ENCODE results near the gene FAM171A2.
"Not testable (repeated sequence)": the region's sequence is repeated elsewhere in the genome, so short reads cannot be mapped to it uniquely, and the experiment has no call there.

Gene FAM171A2

DNA sequence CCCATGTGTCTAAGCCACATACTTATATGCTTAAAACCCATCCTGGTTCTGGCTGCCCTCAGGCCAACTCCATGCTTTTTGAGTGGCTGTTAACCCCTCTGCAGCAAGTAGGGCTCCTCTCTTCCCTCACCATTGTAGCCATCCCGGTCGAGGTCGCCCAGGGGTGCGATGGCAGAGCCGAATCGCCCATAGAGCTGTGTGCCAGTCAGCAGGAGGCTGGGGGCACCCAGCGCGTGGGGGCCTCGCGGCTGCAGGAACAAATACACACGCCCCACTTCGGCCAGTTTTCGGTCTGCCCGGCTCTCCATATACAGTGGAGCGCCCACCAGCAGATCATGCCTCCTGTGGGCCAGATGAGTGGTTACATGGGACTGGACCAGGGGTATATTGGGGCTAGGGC is 19.7 kb upstream of the FAM171A2 start:
- no peak for DNase-seq

DNA sequence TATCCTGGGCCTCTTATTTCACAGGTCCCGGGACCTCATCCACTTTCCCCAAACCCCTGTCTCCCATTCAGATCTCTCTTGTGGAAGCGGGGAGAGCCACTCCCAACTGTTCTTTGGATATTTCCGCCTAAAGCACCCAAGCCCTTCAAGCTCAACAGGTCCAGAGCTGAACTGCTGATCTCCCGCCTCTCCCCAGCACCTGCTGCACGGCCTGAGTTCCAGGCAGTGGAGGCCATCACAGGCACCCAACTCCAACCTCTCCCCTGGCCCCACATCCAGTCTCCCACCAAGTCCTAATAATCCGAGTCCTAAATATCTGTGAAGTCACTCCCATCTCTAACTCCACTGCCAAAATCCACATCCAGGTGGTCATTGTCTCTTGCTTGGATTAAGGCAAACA is 19.3 kb upstream of the FAM171A2 start:
- no peak for DNase-seq

DNA sequence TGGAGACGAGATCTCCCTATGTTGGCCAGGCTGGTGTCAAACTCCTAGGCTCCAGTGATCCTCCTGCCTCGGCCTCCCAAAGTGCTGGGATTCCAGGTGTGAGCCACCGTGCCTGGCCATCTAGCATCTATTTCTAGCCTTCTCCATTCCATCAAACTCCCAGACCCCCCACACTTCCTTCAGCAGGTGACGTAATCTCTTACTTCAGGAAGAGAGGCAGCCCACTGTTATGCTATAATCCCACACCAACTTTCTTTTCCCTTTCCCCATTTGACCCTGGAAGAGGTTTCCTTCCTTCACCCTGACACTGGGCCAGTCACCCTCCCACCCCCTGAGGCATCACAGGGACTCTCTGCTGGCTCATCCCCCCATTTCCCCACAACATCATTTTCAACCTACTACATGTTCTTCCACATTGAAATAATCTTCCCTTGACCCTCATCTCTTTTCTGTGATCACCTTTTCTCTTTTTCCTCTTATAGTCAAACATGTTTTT is 18.2 kb upstream of the FAM171A2 start:
- no peak for DNase-seq

DNA sequence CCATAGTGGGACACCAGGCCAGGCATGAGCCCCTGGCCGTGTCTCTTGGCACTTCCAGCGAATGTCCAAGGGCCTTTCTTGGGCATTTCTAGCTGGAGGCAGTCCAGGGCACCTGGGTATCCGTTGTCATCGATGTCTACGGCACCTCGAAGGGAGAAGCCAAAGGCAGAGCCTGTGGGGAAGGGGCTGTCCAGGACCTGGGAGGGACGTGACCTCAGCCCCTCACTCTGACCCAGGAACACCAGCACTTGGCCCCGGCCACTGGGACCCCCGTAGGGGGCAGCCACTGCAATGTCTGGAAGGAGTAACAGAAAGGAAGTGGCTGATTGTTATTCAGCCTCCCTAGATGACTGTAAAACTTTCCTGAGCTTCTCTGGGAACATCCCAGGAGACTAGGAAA is 17.1 kb upstream of the FAM171A2 start:
- DNase-seq = no peak

DNA sequence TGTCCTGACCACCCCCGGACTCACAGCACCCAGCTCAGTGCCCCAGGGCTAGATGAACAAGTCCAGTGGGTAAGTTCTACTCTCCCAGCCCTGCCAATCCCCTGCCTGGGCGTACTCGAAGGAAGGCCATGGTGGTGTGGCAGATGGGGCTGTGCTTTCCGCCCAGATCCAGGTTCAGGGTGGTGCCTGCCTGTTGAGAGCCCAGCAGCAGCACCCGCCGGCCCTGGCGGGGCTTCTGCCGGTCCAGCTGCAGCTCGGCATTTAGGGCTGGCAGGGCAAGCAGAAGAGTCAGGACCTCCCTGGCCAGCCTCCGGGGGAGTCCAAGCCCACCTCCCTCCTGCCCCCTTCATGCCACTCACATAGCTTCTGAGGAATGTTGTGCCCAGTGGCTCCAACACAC is 16.2 kb upstream of the FAM171A2 start:
- DNase-seq = no peak

DNA sequence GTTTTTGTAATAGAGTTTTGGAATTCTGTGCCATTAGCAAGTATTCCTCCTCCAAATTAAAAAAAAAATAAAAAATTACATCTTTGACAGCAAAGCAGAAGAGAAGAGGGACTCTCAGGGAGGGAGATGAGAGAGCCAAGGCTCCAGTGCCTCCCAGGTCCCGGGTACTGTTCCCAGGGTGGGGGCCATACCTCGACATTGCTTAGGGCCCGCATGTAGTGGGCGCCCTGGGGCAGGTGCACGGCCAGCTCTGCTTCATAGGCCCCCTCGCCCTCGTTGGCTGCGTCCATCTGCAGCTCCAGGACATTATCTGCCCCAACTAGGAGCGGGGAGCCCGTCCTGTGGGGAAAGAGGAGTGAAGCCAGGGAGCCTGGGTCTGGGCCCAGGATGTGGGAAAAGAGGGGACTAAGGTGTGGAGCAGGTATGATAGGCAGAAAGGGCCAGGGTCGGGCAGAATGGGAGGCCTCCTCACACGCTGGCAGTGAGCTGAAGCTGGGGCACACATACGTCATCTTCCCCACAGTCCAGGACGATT is 14.6 kb upstream of the FAM171A2 start:
- DNase-seq = no peak

DNA sequence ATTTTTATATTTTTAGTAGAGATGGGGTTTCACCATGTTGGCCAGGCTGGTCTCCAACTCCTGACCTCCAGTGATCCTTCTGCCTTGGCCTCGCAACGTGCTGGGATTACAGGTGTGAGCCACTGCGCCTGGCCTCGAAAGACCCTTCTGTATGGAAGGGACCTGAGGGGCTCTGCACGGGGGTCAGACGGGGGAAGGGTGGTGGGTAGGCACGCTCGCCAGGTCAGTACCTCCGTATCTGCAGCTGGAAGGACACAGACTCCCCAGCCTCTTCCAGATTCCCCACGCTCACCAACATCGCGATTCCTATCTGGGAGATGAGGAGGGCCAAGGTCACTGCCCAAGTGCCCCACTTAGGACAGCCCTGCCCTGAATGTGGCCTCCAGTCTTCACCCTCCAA is 13.1 kb upstream of the FAM171A2 start:
- no peak for DNase-seq

DNA sequence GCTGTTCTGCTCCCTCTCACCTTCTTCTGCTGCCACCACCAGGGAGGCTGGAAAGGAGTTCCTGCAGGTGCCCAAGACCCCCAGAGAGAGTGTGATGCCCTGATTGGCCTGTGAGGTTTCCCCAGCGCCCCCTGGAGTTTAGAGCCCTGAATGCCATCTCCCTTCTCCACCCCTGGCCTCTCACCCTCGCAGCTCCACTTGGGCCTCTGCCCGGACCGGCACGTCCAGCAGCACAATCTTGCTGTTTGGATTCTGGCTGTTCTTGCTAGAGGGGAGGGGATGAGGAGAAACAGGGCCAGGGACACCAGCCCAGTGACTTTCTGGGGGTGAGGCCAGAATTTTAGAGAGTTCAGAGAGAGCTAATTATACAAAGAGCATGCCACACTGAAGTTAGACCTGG is 12.5 kb upstream of the FAM171A2 start:
- peak; percentile 56 for DNase-seq

DNA sequence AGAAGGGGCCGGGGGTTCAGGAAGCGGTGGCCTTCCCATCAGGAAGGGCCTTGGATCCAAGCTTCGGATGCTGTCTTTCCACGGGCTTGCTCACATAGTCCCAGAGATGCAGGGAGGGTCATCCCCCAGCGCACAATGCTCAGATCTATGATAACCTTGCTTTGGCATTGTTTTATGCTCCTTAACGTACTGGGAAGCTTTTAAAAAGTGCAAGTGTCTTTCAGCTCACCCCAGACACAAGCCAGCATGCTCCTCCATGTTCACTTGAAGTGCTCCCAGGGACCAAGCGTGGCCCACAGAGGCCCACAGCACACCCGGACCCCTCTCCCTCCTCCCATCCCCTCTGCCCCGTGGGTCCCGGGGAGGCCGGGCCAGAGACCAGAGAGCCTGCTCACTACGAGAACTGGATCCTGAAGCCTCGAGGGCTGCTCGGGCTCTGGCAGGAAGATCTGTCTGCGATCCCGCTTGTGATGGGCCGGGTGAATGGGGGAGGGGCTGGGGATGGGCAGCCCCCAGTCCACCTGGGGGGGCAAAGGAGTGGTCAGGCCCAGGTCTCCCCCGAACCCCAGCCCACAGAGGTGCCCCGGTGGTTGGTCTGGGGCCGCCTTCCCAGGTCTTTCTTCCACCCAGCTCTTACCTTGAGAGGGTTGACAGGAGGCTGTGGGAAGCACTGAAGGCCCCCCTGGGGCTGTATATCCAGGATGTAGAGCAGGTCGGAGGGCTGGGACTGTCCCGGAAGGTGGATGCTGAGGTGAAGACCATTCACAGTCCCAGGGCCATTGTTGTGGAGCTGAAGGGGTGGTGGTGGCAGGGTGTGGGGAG is 11.8 kb upstream of the FAM171A2 start:
- no peak for DNase-seq

DNA sequence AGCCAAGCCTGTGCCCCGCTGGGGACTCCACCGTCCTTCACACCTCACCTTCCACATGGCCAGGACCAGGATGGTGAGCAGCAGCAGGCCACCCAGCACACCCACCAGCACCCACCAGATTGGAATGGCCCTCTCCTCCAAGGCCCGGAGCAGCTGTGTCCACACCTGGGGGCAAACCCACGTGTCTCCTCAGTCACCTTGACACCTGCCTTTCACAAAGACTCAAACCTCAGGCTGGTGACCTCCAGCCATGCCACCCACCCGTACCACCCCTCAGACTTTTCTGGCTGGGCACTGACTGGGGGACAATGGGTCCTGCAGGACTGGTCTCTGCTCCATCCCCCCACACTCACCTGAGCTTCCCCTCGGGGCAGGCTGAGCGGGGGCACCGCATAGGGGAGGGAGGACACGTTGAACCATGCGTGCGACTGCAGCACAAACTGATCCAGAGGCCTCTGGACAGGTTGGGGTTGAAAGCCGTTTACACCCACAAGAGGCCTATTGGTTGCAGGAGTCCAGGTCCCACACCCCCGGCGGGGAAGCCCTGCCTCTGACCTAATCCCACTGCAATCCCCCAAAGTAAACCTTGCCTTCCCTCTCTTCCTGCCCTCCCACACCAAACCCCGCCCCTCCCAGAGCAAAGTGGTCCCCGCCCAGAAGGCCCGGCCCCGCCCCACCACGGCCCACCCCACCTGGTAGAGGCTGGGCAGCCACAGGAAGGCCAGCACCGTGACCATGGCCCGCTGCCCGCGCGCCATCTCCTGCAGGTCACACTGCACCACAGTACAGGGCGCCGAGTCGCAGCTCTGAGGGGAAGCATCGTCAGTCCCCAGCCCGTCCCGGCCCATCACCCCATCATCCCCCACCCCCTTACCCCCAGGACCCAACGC is 10.9 kb upstream of the FAM171A2 start:
- DNase-seq = no peak

DNA sequence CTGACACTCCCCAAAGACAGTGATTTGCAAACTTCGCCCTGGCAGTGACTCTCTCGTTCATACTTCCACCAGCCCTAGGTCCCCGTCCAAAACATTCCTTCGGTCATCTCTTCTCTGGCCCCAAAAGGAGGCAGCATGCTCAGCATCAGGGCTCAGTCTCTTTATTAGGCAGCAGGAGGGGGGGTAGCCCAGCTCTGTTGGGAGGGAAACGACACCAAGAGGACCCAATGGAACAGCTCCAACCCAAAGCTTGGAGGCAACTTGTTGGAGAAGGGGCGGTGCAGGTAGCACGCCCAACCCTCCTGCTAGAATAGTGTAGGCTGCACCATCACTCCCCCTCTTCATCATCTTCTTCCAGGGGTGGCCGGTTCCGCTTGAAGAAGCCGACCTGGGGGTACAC is 8.4 kb upstream of the FAM171A2 start:
- DNase-seq = no peak

DNA sequence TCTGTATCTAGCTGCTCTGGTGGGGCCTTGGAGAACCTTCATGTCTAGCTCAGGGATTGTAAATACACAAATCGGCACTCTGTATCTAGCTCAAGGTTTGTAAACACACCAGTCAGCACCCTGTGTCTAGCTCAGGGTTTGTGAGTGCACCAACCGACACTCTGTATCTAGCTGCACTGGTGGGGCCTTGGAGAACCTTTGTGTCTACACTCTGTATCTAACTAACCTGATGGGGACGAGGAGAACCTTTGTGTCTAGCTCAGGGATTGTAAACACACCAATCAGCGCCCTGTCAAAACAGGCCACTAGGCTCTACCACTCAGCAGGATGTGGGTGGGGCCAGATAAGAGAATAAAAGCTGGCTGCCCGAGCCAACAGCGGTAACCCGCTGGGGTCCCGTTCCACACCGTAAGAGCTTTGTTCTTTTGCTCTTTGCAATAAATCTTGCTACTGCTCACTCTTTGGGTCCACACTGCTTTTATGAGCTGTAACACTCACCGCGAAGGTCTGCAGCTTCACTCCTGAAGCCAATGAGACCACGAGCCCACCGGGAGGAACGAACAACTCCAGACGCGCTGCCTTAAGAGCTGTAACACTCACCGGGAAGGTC is 5.9 kb upstream of the FAM171A2 start:
- not testable (repeated sequence) for DNase-seq

DNA sequence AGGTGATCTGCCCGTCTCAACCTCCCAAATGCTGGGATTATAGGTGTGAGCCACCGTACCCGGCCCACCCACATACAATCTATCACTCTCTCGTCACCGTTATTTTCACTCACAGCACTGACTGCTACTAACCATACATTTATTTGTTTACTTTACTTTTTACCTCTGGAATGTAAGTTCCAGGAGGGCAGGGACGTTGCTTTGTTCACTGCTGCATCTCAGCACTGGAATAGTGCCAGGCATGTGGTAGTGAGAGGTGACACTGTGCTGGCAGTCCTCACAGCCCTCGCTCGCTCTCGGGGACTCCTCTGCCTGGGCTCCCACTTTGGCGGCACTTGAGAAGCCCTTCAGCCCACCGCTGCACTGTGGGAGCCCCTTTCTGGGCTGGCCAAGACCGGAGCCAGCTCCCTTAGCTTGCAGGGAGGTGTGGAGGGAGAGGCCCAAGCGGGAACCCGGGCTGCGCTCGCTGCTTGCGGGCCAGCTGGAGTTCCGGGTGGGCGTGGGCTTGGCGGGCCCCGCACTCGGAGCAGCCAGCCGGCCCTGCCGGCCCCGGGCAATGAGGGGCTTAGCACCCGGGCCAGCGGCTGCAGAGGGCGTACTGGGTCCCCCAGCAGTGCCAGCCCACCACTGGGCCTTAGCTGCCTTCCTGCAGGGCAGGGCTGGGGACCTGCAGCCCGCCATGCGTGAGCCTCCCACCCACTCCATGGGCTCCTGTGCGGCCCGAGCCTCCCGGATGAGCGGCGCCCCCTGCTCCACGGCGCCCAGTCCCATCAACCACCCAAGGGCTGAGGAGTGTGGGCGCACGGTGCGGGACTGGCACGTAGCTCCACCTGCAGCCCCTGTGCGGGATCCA is 5.0 kb upstream of the FAM171A2 start:
- not testable (repeated sequence) for DNase-seq

DNA sequence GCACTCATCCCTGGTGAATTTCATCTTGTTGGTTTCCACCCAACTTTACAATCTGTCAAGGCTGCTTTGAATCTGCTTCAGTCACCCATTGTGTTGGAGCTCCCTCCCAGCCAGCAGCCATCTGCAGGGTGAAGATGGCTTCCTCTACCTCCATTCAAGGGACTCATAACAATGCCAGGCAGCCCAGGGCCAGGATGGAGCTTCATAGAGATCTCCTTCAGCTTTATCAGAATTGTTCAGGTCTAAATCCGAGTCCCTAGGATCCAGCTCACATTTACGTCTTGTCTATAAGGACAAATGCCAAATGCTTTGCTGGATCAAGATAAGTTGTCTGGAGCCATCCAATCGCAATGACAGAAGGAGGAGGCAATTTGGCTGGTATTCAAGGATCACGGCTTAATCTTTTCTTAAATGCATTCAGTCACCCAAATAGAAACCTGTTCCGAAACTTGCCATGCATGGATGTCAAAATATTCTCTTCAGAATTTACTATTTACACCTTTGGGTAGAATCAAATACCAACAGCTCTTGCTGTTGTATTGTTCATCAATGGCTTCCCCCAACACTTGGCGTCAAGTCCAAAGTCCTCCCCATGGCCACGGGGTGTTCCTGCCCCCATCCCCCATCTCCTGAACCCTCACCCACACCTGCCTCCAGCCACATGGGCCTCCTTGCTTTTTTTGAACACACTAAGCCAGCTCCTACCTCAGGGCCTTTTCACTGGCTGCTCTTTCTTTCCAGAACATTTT is 3.8 kb upstream of the FAM171A2 start:
- no peak for DNase-seq

DNA sequence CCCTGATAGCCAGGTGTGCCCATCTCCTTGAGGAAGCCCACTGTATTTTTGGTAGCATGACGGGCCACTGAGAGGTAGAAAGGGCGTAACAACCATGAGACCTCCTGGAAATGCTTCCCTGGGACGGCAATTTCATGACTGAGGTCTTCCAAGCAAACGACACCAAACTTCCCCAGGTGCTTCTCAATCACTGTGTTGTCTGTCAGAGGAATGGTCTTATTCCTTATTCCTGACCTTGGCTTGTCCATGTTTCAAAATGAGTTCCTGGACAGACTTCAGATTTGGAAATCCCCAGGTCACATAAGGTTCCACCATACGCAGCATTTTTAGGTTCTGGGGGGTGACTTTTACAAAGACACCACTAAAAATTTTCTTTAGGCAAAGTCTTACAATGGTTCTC is 1.4 kb upstream of the FAM171A2 start:
- DNase-seq = not testable (repeated sequence)

DNA sequence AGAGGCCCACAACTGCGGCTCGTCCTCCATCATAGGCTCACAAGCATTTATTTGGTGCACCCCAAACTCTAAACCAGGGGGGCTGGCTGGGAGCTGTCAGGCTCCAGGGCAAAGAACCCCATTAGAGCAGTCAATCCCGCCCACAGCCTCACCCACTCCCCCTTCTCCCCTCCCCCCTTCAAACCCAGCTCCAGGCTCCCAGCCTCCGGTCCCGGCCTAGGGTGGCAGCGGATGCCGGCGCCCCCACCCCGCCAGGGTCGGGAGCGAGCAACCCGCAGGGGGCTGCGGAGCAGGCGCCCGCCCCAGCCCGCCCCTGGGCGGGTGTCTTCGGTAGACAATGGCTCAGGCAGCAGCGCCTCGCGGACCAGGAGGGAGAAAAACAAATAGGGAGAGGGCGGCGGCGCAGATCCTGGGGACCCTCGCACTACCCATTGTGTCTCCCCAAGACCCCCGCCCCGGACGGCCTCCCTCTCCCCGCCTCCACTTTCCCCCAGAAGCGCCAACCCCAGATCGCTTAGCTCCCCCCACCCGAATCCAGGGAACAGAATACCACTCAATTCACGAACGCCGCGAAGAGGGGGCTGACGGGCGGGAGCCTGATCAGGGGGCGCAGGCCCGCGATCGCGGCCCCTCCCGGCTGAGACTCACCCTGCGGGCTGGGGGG is 572 bp downstream of the FAM171A2 start:
- DNase-seq = no peak

DNA sequence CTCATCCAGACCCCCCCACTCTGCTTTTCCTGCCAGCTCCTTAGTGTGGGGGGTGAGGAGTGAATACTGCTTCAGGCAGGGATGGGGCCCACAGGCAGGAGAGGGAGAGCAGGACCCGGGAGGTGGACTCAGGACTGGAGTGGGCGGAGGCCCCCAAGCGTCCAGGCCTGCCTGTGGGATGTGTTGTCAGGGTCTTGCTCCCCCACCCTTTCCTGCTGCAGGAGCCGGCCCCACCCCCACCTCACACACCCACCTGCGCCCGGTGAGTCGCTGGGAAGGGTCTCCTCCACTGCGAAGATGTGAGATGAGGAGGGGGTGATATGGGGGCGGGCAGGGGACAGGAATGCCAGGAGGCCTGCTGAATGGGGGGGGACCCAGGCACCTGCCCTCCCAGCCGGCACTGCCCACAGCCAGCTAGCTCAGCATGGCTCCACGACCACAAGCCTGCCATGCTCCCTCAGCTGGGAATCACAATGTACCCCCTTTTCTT is 1.1 kb downstream of the FAM171A2 start:
- DNase-seq = no peak

DNA sequence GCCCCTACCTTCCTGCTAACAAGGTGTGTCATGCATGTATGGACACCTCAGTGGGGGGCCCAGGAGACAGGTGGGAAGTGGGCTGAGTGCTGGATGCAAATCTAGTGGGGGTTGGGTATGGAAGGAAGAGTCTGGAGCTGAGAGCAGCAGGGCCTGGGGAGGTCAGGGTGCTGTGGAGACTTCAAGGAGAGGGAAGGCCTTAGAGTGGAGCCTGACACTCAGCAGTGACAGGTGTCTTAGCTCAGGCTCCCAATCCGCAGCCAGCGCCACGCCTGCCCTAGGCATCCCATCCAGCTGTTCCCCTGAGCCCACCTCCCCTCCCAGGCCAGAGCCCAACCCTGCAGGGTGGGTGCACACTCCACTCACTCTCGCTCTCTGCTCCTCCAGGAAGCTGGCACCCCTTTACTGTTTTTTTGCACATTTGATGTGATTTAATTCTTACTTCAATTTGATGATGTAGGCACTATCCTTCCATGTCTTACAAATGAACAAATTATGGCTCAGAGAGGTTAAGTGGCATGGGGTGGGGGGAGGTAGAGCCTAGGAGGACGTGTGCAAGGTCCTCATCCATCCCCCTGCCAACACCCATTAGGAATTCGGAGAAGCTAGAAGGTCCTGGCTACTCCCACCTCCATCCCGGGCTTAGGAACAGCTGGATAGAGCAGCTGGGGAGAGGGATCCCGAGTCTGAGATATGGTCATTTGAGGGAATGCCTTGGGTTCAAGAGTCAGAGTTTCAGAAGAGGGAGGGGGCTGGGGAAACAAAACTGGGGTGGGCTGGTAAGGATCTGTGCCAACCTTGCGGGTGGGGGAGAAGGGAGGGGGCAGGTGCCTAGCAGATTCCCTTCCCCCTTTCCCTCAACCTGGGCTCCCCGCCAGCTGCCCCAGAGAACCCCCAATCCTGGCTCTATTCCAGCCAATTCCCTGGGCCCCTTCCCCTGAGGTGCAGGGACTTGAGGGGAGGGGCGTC is 2.1 kb downstream of the FAM171A2 start:
- no peak for DNase-seq

DNA sequence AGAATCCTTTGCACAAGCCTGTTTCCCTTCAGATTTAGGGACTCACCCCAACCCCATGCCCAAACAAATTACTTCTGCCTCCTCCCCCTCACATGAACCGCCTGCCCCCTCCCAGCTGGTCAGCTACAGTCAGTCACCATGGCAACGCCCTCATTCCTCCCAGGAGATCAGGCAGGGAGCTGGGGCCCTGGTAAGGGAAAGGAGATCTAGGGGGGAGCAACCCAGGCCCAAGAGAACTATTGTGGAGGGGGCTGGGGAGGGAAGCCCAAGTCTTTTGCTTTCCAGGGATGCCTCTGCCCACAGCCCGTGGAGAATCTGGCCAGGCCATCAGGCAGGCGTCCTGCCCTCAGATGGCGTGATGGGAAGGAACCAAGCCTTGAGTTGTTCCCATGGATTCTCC is 2.8 kb downstream of the FAM171A2 start:
- no peak for DNase-seq

DNA sequence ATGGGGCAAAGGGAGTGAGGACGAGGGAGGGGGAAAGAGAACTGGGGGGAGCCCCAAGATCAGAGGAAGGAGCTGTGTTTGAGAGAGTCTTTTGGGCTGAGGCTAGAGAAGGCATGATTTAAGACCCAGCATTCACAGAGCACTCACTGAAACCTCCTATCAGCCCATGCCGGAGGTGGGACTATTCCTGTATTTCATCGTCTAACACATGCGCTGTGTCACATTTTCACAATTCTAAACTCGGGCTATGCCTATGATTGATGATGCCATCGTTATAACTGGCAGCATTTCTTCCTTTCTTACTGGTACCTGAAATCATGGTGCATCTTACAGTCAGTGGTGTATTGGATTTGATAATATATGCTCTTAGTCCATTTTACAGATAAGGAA is 3.5 kb downstream of the FAM171A2 start:
- no peak for DNase-seq
